Measurements from ENCODE around the gene PIEZO2.

Gene PIEZO2

GRCh38 chr18:10833656-10834055, 315.7 kb downstream of the PIEZO2 start:
- H3K9me3 ChIP-seq (ENCODE audit: control insufficient read depth, low read length) = no peaks in the 10 kb centered on the region
- H3K27me3 ChIP-seq (ENCODE audit: control insufficient read depth, insufficient read depth, low read length) = no peaks in the 10 kb centered on the region
- H3K4me3 ChIP-seq (ENCODE audit: low read length) = no peak overlapping the region
- no peaks in the 10 kb centered on the region for H3K36me3 ChIP-seq (ENCODE audit: control insufficient read depth, insufficient read depth, low read length)
- no peak overlapping the region for H3K9ac ChIP-seq (ENCODE audit: low read length)
- H3K4me1 ChIP-seq (ENCODE audit: control insufficient read depth, insufficient read depth, low read length) = no peaks in the 10 kb centered on the region

GRCh38 chr18:10826400-10826799, 323.0 kb downstream of the PIEZO2 start:
- no peaks in the 10 kb centered on the region for H3K4me1 ChIP-seq (ENCODE audit: control insufficient read depth, insufficient read depth, low read length)
- H3K9ac ChIP-seq (ENCODE audit: low read length) = no peak overlapping the region
- no peaks in the 10 kb centered on the region for H3K27me3 ChIP-seq (ENCODE audit: control insufficient read depth, insufficient read depth, low read length)
- no peaks in the 10 kb centered on the region for H3K36me3 ChIP-seq (ENCODE audit: control insufficient read depth, insufficient read depth, low read length)
- H3K9me3 ChIP-seq (ENCODE audit: control insufficient read depth, low read length) = no peaks in the 10 kb centered on the region
- no peak overlapping the region for H3K4me3 ChIP-seq (ENCODE audit: low read length)

DNA sequence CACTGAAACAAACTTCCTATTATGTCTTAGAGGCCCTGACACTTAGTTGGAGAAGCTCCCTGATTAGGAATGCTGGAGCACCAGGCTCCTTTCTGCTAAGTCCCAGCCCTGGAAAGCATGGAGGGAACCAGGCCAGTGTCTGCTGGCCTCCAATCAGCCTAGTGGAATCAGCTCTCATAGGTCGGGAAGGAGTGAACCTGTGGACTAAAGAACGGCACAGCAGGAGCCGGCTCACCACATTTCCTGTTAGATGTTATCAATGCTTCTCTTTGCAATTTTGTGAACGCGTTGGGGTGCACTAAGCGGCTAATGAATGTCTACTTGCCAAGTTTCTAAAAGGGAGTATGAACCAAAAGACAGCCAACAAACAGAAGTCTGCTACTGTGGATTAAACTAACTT, 326.9 kb downstream of the PIEZO2 start:
- H3K9me3 ChIP-seq (ENCODE audit: control insufficient read depth, low read length) = no peaks in the 10 kb centered on the region

DNA sequence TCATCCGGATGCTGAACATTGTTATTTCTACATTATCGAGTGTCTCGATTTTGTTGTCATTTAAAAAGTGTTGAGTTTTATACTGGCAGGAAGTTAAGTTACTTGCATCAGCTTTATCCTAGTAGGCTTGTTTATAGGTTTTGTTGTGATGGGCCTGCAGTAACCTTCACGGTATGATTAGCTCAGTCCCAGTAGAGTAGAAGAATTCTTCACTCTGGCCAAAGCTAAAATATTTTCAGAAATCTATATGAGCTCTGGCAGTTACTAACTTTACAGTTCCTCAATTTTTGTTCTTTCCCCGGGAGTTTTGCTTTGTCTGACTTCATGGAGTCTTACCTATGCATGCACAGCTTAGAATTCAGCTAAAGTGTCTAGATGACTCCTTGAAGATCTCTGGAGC, 328.7 kb downstream of the PIEZO2 start:
- Histone ChIP-seq H3K4me3 (ENCODE audit: low read length) (no peak overlapping the region), H3K36me3 (ENCODE audit: control insufficient read depth, insufficient read depth, low read length) (no peaks in the 10 kb centered on the region), H3K27me3 (ENCODE audit: control insufficient read depth, insufficient read depth, low read length) (no peaks in the 10 kb centered on the region), H3K9me3 (ENCODE audit: control insufficient read depth, low read length) (no peaks in the 10 kb centered on the region), H3K4me1 (ENCODE audit: control insufficient read depth, insufficient read depth, low read length) (no peaks in the 10 kb centered on the region), H3K9ac (ENCODE audit: low read length) (no peak overlapping the region)

More for the DNA sequence above, 326.9 kb downstream of the PIEZO2 start:
- no peaks in the 10 kb centered on the region for H3K27me3 ChIP-seq (ENCODE audit: control insufficient read depth, insufficient read depth, low read length)
- no peaks in the 10 kb centered on the region for H3K36me3 ChIP-seq (ENCODE audit: control insufficient read depth, insufficient read depth, low read length)
- H3K9ac ChIP-seq (ENCODE audit: low read length) = no peak overlapping the region
- no peaks in the 10 kb centered on the region for H3K4me1 ChIP-seq (ENCODE audit: control insufficient read depth, insufficient read depth, low read length)
- H3K4me3 ChIP-seq (ENCODE audit: low read length) = no peak overlapping the region

- no peaks in the 10 kb centered on the region for H3K36me3 ChIP-seq (ENCODE audit: control insufficient read depth, insufficient read depth, low read length)
- no peaks in the 10 kb centered on the region for H3K4me1 ChIP-seq (ENCODE audit: control insufficient read depth, insufficient read depth, low read length)
- H3K27me3 ChIP-seq (ENCODE audit: control insufficient read depth, insufficient read depth, low read length) = no peaks in the 10 kb centered on the region
- H3K4me3 ChIP-seq (ENCODE audit: low read length) = no peak overlapping the region
- H3K9me3 ChIP-seq (ENCODE audit: control insufficient read depth, low read length) = no peaks in the 10 kb centered on the region
- no peak overlapping the region for H3K9ac ChIP-seq (ENCODE audit: low read length)
These were observed 335.0 kb downstream of the PIEZO2 start for GRCh38 chr18:10814336-10814735.

DNA sequence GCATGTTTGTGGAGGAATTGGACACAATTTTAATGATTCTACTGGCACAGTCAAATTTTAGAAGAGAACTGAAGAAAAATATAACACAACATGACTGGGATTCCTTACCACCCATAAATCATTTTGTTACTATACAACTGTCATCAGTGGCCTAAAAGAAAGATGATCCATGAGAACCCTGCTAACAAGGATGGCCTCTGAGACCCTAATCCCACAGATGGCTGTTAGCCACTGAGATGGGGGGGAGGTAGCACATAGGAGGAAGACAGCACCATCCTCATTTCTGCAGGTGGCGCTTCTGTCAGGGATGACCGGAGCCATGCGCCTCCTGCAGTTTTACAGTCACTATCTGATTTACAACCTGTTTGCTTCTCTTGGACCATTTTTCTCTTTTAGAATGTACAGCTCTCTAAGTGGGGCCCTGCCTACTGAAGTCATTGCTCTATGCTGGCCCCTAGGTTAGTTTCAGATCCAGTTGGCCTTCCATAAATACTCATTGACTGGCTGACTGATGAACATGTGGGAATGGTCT, 343.7 kb downstream of the PIEZO2 start:
- H3K36me3 ChIP-seq (ENCODE audit: control insufficient read depth, insufficient read depth, low read length) = no peaks in the 10 kb centered on the region
- no peaks in the 10 kb centered on the region for H3K4me1 ChIP-seq (ENCODE audit: control insufficient read depth, insufficient read depth, low read length)
- no peak overlapping the region for H3K9ac ChIP-seq (ENCODE audit: low read length)
- H3K27me3 ChIP-seq (ENCODE audit: control insufficient read depth, insufficient read depth, low read length) = no peaks in the 10 kb centered on the region
- no peaks in the 10 kb centered on the region for H3K9me3 ChIP-seq (ENCODE audit: control insufficient read depth, low read length)
- H3K4me3 ChIP-seq (ENCODE audit: low read length) = no peak overlapping the region

DNA sequence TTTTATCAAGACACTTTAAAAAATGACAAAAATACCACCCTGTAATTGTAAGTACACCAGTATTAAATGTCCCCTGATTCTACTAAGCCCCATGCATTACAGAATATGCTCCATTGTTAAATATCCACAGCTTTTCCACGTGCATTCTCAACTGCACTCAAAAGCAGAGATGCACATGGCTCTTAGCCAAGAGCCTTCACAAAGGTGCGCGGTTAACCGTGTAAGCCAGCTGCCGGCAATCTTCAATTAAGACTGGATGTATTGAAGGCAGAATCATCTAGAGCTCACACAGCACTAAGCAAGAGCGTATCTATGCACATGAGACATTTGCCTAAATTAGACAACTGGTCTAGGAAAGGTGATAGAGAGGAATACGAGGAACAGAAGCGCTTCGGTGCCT, 345.2 kb downstream of the PIEZO2 start:
- H3K4me1 ChIP-seq (ENCODE audit: control insufficient read depth, insufficient read depth, low read length) = peaks cover 2% of the 10 kb centered on the region
- H3K27me3 ChIP-seq (ENCODE audit: control insufficient read depth, insufficient read depth, low read length) = no peaks in the 10 kb centered on the region
- no peaks in the 10 kb centered on the region for H3K36me3 ChIP-seq (ENCODE audit: control insufficient read depth, insufficient read depth, low read length)
- no peak overlapping the region for H3K9ac ChIP-seq (ENCODE audit: low read length)
- H3K9me3 ChIP-seq (ENCODE audit: control insufficient read depth, low read length) = no peaks in the 10 kb centered on the region
- H3K4me3 ChIP-seq (ENCODE audit: low read length) = no peak overlapping the region

GRCh38 chr18:10798727-10799550, 350.4 kb downstream of the PIEZO2 start:
- Histone ChIP-seq H3K9ac (ENCODE audit: low read length) (no peak overlapping the region), H3K4me1 (ENCODE audit: control insufficient read depth, insufficient read depth, low read length) (peaks cover 6% of the 10 kb centered on the region), H3K36me3 (ENCODE audit: control insufficient read depth, insufficient read depth, low read length) (no peaks in the 10 kb centered on the region), H3K9me3 (ENCODE audit: control insufficient read depth, low read length) (no peaks in the 10 kb centered on the region), H3K27me3 (ENCODE audit: control insufficient read depth, insufficient read depth, low read length) (no peaks in the 10 kb centered on the region), H3K4me3 (ENCODE audit: low read length) (no peak overlapping the region)

- no peaks in the 10 kb centered on the region for H3K27me3 ChIP-seq (ENCODE audit: control insufficient read depth, insufficient read depth, low read length)
- no peak overlapping the region for H3K9ac ChIP-seq (ENCODE audit: low read length)
- H3K9me3 ChIP-seq (ENCODE audit: control insufficient read depth, low read length) = no peaks in the 10 kb centered on the region
- no peaks in the 10 kb centered on the region for H3K36me3 ChIP-seq (ENCODE audit: control insufficient read depth, insufficient read depth, low read length)
- H3K4me1 ChIP-seq (ENCODE audit: control insufficient read depth, insufficient read depth, low read length) = peaks cover 6% of the 10 kb centered on the region
- H3K4me3 ChIP-seq (ENCODE audit: low read length) = no peak overlapping the region
These were observed 351.5 kb downstream of the PIEZO2 start for GRCh38 chr18:10797896-10798295.

GRCh38 chr18:10794771-10795170, 354.6 kb downstream of the PIEZO2 start:
- H3K9me3 ChIP-seq (ENCODE audit: control insufficient read depth, low read length) = no peaks in the 10 kb centered on the region
- no peaks in the 10 kb centered on the region for H3K36me3 ChIP-seq (ENCODE audit: control insufficient read depth, insufficient read depth, low read length)
- H3K9ac ChIP-seq (ENCODE audit: low read length) = no peak overlapping the region
- H3K4me3 ChIP-seq (ENCODE audit: low read length) = no peak overlapping the region
- no peaks in the 10 kb centered on the region for H3K27me3 ChIP-seq (ENCODE audit: control insufficient read depth, insufficient read depth, low read length)
- peaks cover 6% of the 10 kb centered on the region for H3K4me1 ChIP-seq (ENCODE audit: control insufficient read depth, insufficient read depth, low read length)

- no peaks in the 10 kb centered on the region for H3K9me3 ChIP-seq (ENCODE audit: control insufficient read depth, low read length)
- H3K27me3 ChIP-seq (ENCODE audit: control insufficient read depth, insufficient read depth, low read length) = no peaks in the 10 kb centered on the region
- H3K4me1 ChIP-seq (ENCODE audit: control insufficient read depth, insufficient read depth, low read length) = peaks cover 2% of the 10 kb centered on the region
- H3K36me3 ChIP-seq (ENCODE audit: control insufficient read depth, insufficient read depth, low read length) = no peaks in the 10 kb centered on the region
- H3K9ac ChIP-seq (ENCODE audit: low read length) = no peak overlapping the region
- no peak overlapping the region for H3K4me3 ChIP-seq (ENCODE audit: low read length)
These were observed 355.5 kb downstream of the PIEZO2 start for GRCh38 chr18:10793730-10794370.

- Histone ChIP-seq H3K36me3 (ENCODE audit: control insufficient read depth, insufficient read depth, low read length) (no peaks in the 10 kb centered on the region), H3K27me3 (ENCODE audit: control insufficient read depth, insufficient read depth, low read length) (no peaks in the 10 kb centered on the region), H3K9me3 (ENCODE audit: control insufficient read depth, low read length) (no peaks in the 10 kb centered on the region), H3K4me1 (ENCODE audit: control insufficient read depth, insufficient read depth, low read length) (no peaks in the 10 kb centered on the region), H3K9ac (ENCODE audit: low read length) (no peak overlapping the region), H3K4me3 (ENCODE audit: low read length) (no peak overlapping the region)
These were observed 357.2 kb downstream of the PIEZO2 start for GRCh38 chr18:10792181-10792580.
